ENCODE results near the gene ZSWIM5.
"Not testable (repeated sequence)": the region's sequence is repeated elsewhere in the genome, so short reads cannot be mapped to it uniquely, and the experiment has no call there.

The ZSWIM5 gene

GRCh38 chr1:45146833-45147232, 59.6 kb downstream of the ZSWIM5 start:
- DNase-seq (ENCODE audit: low spot score), result no peak

GRCh38 chr1:45141247-45142003, 65.0 kb downstream of the ZSWIM5 start:
- DNase-seq (ENCODE audit: low spot score), result no peak

DNA sequence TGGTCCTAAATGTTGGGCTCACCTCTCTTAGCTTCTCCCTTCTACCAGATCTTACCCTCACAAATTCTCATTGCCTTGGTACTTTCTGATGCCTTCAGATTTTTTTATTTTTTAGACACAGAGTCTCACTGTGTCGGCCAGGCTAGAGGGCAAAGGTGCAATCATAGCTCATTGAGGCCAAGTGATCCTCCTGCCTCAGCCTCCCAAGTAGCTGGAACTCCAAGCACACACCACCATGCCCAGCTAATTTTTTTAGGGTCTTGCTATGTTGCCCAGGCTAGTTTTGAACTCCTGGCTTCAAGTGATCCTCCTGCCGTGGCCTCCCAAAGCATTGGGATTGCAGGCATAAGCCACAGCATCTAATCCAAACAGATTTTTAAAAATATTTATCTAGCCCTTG, 69.4 kb downstream of the ZSWIM5 start:
- no peak for DNase-seq (ENCODE audit: low spot score)

- no peak for DNase-seq (ENCODE audit: low spot score)
Observed at GRCh38 chr1:45135316-45135715, 71.1 kb downstream of the ZSWIM5 start.

DNA sequence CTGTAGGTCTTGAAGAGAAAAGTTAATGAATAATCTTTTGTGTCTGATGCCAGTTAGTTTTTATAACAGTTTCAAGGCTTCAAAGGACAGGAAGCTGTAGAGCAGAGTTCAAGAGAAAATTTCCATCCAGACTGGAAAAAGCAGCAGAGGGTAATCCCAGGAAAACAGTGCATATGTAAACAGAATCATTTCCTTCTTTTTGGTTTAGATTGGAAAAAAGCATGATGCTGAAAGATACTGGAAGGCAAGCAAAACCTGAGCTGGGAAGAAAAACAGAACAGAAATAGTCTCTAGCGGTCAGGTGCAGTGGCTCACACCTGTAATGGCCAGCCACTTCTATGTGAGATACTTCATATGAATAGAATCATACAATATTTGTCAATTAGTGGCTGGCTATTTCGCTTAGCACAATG, 71.9 kb downstream of the ZSWIM5 start:
- DNase-seq (ENCODE audit: low spot score), result peak; percentile 59

DNA sequence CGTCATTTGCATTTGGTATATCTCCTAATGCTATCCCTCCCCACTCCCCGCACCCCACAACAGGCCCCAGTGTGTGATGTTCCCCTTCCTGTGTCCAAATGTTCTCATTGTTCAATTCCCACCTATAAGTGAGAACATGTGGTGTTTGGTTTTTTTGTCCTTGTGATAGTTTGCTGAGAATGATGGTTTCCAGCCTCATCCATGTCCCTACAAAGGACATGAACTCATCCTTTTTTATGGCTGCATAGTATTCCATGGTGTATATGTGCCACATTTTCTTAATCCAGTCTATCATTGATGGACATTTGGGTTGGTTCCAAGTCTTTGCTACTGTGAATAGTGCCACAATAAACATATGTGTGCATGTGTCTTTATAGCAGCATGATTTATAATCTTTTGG, 73.7 kb downstream of the ZSWIM5 start:
- not testable (repeated sequence) for DNase-seq (ENCODE audit: low spot score)

- DNase-seq (ENCODE audit: low spot score), result no peak
Observed at GRCh38 chr1:45123358-45123757, 83.0 kb downstream of the ZSWIM5 start.

DNA sequence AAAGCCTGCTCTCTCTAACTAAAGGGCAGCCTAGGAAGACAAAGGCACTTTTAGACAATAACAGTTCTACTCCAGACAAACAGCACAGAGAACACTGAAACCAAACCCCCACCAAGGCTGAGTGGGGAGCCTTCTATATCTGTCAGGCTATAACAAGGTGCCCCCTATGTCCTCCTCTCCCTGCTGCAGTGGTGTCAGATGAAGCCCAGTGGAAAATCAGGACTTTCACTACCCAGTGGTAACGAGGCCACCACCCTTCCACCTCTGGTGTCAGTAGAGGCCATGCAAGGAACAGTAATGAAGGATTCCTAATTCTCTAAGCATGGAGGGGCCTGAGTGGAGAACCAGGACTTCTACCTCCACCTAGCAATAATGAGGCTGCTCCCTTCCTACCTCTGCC, 83.7 kb downstream of the ZSWIM5 start:
- DNase-seq (ENCODE audit: low spot score), result no peak

- no peak for DNase-seq (ENCODE audit: low spot score)
Observed at GRCh38 chr1:45117766-45118165, 88.6 kb downstream of the ZSWIM5 start.

GRCh38 chr1:45116820-45117219, 89.6 kb downstream of the ZSWIM5 start:
- no peak for DNase-seq (ENCODE audit: low spot score)

- no peak for DNase-seq (ENCODE audit: low spot score)
Observed at GRCh38 chr1:45116340-45116739, 90.1 kb downstream of the ZSWIM5 start.

- not testable (repeated sequence) for DNase-seq (ENCODE audit: low spot score)
Observed at GRCh38 chr1:45115198-45115597, 91.2 kb downstream of the ZSWIM5 start.

DNA sequence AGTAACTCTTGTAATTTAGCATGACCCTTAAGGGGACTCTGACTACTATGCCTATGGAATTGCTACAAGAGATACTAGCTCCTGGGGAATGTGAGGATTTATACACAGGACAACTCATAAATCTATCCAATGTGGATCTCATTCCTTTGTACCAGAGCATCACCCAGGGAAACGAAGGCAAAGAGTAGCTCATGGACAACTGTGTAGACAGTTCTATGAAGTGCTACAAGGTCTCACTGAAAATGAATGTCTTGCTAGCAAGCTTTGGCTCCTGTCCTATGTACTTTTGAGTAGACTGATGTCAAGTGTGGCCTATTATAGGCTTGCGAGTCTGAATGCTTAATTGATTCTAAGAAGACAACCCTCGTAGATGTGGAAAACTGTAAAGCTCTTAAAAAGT, 93.7 kb downstream of the ZSWIM5 start:
- DNase-seq (ENCODE audit: low spot score), result no peak

- DNase-seq (ENCODE audit: low spot score), result no peak
Observed at GRCh38 chr1:45111239-45111638, 95.2 kb downstream of the ZSWIM5 start.

- DNase-seq (ENCODE audit: low spot score), result no peak
Observed at GRCh38 chr1:45107782-45108181, 98.6 kb downstream of the ZSWIM5 start.

DNA sequence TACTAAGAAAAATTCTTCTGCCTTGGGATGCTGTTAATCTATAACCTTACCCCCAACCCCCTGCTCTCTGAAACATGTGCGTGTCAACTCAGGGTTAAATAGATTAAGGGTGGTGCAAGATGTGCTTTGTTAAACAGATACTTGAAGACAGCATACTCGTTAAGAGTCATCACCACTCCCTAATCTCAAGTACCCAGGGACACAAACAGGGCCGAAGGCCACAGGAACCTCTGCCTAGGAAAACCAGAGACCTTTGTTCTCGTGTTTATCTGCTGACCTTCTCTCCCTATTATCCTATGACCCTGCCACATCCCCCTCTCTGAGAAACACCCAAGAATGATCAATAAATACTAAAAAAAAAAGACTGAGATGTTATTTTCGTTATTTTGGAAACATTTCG, 99.5 kb downstream of the ZSWIM5 start:
- not testable (repeated sequence) for DNase-seq (ENCODE audit: low spot score)

DNA sequence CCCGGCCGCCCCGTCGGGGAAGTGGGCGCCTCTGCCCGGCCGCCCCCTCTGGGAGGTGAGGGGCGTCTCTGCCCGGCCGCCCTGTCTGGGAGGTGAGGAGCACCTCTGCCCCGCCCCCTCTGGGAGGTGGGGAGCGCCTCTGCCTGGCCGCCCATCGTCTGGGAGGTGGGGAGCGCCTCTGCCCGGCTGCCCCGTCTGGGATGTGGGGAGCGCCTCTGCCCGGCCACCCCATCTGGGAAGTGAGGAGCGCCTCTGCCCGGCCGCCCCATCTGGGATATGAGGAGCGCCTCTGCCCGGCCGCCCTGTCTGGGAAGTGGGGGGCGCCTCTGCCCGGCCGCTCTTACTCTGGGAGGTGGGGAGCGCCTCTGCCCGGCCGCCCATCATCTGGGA, 100.3 kb downstream of the ZSWIM5 start:
- DNase-seq (ENCODE audit: low spot score), result not testable (repeated sequence)

GRCh38 chr1:45105486-45106155, 100.8 kb downstream of the ZSWIM5 start:
- not testable (repeated sequence) for DNase-seq (ENCODE audit: low spot score)

DNA sequence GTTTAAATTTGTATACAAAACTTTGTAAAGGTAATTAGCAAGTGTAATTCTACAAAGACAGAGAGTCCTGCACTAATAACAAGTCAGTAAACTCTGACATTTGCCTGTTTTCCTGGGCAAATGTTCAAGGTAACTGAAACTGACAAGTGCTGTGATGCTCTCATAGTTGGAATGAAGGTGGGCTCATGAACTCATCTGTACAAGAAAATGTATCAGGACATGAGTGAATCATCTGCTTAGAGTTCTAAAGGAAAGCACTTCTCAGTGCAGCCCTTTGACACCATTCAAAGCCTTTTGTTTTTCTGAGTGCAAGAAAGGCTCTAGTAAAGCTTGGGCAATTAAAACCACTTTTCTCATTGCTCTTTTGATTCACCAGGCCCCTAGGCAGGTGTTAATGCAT, 102.9 kb downstream of the ZSWIM5 start:
- no peak for DNase-seq (ENCODE audit: low spot score)

GRCh38 chr1:45101947-45102346, 104.5 kb downstream of the ZSWIM5 start:
- no peak for DNase-seq (ENCODE audit: low spot score)

DNA sequence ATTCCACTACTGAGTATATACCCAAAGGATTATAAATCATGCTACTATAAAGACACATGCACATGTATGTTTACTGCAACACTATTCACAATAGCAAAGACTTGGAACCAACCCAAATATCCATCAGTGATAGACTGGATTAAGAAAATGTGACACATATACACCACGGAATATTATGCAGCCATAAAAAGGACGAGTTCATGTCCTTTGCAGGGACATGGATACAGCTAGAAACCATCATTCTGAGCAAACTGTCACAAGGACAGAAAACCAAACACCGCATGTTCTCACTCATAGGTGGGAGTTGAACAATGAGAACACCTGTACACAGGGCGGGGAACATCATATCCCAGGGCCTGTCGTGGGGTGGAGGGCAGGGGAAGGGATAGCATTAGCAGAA, 104.9 kb downstream of the ZSWIM5 start:
- not testable (repeated sequence) for DNase-seq (ENCODE audit: low spot score)

DNA sequence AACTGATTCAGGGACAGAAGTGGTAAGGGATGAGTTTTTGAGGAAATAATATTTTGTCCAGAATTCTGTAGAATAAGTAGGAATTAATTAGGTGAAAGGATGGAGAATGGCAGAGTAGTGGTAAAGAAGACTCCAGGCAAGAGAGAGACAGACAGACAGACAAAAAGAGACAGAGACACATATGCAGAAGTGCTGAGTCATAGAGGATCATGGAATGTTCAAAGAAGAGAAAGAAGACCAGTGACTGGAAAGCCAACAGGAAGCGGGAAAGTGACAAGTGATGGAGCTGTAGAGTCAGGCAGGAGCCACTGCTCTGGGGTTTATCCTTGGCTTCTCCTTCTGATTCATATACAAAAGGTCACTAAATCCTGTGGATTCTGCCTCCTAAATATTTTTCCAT, 108.5 kb downstream of the ZSWIM5 start:
- DNase-seq (ENCODE audit: low spot score), result peak; percentile 22

GRCh38 chr1:45097079-45097478, 109.3 kb downstream of the ZSWIM5 start:
- no peak for DNase-seq (ENCODE audit: low spot score)

DNA sequence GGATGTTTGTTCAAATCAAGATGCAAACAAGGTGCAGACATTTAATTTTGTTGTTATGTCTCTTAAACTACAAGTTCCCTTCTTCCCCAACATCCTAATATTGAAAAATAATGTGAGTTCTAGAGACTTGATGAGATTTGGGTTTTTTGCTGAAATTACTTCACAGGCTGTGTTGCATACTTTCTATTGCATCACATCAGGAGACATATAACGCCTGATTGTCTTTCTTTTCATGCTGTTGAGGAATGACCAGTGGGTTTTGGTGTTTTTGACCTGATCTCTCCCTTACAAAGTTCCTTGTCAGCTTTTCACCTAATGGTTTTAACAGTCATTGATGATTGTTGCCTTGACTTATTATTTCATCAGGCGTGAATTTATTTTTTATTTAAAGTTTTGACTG, 111.0 kb downstream of the ZSWIM5 start:
- DNase-seq (ENCODE audit: low spot score), result no peak
